HTR-8/SVneo (cell line): ENCODE data around the gene BAIAP2.

Source experiments
- DNase-seq: peaks from one replicate; pipeline ENCODE4 v3.0.0; 2011; ENCODE audit warnings: low spot score, mixed read lengths; ENCODE audit not compliant: insufficient read length
- FAIRE-seq: peaks from 2 replicates; lab custom pipeline; 2011; peaks lifted over from hg19 to GRCh38; lab: Jason Lieb, UNC

Gene BAIAP2

DNA sequence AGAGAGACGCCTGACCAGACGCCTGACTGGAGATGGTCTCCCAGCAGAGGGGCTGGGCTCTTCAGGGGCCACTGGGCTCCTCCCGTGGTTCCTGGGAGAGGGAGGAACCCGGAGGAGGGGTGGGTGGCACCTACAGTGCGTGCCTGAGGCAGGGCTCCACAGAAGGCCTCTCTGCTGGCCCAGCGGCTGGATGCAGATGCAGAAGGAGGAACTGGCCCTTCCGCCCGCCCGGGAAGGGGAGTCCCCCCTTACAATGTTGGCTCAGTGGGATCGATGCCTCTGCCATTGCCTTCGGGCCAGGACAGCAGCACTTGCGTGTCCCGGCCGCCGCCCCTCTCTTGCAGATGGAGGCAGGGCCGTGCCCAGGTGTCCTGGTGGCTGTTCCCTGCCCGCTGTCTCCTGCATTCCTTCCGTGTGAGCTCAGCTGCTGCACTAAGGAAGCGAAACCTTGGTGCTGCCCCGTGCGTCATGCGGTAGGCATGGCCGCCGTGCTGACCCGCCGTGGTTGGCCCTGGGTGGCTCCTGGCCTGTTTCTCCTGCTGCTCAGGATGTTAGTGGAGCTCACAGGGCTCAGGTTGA lies 15.1 kb downstream of the BAIAP2 start:
- DNase-seq (peak; percentile 70), FAIRE-seq (peak; percentile 96)

DNA sequence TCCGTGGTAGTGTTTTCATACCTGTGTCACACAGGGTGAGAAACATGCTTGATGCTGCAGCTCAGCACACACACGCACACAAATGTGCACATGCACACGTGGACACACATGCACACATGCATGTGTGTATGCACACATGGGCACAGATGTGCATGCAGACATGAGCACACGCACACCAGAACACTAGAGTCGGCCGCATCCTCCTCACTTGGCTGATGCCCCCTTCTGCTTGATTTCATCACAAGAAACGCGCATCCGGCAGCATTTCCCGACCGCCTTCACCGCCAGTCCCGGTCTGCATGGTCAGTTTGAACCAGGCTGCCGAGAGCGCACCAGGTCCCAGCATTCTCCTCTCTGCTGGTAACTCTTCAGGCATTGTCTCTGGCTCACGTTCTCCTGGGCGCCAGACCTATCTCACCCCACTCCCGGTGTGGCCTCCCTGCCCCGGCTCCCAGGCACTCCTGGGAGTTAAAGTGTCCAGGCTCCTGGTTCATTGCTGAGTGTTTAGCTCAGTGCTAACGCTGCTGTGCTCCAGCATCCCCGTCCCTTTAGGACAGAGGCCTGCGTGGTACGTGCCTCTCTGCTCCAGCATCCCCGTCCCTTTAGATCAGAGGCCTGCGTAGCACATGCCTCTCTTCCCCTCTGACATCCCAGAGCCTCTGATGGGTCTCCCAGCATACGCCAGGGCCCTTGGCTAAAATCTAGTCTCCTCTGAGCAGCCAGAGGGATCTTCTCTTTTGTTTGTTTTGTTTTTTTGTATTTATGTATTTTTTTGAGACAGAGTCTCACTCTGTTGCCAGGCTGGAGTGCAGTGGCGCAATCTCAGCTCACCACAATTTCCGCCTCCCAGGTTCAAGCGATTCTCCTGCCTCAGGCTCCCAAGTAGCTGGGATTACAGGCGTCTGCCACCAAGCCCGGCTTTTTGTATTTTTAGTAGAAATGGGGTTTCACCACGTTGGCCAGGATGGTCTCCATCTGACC lies 16.0 kb downstream of the BAIAP2 start:
- DNase-seq (no peak), FAIRE-seq (no peak)

DNA sequence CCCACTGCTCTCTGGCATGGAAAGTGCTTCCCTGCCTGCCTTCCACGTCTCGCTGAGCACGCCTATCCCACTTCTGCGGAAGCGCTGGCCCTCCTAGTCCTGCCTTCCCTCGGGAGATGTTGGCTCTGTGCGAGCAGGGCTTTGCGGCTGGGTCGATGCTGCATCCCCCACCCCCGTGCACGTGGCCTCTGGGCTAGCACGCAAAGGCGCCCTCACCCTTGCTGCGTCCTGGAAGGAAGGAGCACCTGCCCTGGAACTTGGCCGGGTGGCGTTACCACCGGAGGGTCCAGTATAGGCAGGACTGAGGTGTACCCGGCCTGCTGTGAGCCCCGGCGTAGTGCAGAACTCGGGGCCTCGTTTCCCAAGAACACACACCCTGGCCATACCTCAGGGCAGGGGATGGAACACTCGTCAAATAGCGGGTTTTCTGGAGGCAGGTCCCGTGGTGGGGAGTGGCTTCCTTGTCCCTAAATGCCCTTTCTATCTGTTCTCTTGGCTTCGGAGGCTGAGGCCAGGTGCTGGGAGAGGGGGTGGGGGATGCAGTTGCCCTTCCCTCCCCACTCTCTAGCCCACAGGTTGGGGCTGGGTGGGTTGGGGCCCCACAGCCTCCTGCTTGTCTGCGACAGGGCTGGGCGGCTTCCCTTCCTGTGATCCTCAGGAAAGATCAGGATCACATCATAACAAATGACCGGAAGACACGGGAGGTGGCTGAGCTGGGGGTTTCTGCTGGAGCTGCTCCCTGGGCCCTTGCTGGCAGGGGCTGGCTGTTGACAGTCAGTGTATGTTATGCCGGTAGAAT lies 17.4 kb downstream of the BAIAP2 start:
- DNase-seq: no peak
- no peak for FAIRE-seq

DNA sequence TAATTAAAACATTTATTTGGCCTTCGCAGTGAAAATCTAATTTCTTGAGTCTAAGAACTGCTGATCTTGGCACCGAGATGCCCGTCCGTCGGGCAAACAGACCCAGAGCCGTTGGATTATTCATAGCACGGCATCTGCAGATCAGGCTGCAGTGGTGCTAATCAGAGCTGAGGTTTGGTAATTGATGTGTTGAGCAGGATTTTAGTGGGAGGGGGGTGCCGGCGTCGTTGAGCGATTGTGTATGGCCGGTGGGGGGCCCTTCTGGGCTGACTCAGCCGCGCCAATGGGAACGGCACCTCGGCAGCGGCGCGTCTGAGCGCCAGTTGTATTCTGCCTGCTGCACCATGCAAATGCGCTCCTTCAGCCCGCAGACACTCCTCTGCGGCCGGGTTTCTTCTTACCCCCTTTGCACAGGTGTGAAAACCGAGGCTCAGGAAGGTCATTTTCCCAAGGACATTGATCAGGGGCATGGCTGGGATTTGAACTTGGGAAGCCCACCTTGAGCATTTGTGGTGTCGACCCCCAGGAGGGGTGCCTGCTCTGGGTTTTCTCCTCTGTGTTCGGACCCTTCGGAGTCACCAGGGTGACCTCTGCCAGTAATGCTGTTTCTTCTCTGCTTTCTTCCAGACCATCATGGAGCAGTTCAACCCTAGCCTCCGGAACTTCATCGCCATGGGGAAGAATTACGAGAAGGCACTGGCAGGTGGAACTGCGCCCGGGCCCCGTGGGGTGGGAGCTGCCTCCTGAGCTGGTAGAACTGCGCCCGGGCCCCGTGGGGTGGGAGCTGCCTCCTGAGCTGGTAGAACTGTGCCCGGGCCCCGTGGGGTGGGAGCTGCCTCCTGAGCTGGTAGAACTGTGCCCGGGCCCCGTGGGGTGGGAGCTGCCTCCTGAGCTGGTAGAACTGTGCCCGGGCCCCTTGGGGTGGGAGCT lies 18.4 kb downstream of the BAIAP2 start:
- no peak for FAIRE-seq
- DNase-seq: no peak

DNA sequence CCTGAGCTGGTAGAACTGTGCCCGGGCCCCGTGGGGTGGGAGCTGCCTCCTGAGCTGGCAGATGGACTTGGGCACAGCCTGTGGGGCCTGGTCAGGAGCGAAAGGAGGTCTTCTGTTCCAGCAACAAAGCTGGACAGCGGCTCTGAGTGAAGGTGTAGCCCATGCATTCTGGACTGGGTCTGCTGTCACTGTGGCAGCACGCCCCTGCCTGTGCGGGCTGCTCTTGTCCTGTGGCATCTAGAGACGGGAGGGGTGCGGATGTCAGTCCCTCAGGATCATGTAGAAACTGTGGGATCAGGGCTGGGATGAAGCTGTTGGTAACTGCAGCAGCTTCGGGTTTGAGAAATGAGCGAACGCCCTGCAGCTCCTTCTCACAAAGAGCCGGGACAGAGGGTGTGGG lies 19.4 kb downstream of the BAIAP2 start:
- no peak for FAIRE-seq
- no peak for DNase-seq

DNA sequence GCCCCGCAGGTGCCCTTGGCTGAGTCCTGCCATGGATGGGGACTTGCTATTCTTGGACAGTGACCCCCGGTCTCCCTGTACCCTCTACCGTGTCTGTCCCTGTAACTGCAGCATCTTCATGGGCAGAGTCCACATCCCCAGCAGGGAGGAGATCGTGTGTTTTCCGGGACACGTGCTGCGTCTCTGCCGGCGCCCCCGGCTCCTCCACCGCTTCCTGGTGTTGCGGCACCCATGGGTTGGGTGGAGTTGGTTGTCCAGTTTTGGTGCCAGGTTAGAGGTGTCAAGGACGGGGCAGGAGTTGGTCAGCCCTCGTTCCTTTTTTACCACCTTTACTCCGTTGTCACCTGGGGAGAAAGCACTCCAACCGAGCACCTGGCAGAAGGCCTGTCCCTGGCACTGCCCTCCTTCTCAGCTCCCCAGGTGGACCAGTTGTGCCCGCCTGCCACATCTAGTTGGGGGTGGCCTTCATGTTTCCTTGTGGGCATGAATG lies 20.0 kb downstream of the BAIAP2 start:
- no peak for DNase-seq
- no peak for FAIRE-seq

DNA sequence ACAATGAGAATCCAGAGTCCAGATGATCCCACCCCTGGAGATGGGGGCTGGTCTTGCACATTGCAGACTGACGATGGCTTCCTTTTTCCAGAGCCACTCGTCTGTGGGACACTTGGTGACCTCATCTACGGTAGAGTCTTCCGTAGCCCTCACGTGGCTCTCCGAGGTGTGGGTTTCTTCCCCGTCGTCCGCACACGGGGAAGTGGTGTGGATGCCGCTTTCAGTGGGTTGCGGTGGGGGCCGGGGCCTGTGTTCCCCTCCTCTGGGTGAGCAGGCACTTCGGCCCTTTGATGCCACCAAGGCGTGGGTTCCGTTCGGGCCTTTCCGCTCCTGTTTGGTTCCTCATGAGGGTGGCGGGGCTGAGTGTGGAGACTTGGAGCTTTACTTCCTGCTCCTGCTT lies 21.4 kb downstream of the BAIAP2 start:
- no peak for FAIRE-seq
- no peak for DNase-seq

DNA sequence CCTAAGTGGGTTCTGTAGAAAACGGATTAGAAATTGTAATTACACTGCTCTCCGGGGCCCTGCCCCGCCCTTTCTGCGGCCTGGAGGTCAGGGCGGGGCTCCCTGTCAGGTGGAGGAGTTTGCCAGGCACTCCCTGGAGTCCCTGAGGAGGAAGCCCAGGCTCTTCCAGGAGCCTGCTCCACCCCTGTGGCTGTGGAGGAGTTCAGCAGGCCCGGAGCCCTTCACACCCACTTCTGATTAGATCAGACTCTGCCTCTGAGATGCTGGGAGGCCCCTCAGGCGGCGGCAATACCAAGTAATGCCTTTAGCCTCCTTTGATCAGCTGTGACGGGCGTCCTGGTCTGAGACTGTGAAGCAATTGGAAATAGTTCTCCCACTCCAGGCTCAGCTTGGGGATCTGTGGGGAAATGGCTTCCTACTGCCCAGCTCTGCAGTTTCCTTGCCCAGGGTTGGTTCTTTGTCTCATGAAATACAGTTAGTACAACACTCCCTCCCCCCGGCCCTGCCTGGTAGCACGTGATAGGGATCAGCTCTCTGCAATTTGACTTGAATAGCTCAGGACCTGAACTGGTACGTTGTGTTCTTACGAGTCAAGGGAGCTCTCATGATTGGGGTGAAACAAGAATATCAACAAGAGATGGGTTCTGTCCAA lies 22.3 kb downstream of the BAIAP2 start:
- FAIRE-seq: no peak

DNA sequence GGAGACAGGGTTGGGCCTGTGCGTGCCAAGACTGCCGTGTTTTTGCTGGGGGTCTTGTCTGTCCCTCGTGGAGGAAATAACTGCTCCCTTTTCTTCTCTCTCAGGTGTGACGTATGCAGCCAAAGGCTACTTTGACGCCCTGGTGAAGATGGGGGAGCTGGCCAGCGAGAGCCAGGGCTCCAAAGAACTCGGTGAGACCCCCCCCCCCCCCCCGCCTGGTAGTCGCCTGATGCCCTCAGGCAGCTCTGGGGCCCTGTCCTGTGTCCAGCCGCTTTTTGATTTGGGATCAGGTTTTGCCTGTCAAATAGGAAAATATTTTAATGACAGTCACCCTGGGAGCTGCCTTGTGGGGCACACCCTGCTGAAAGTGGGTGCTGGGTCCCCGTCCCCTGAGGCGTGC lies 22.8 kb downstream of the BAIAP2 start:
- FAIRE-seq: no peak

More for the DNA sequence above, 22.3 kb downstream of the BAIAP2 start:
- no peak for DNase-seq

DNA sequence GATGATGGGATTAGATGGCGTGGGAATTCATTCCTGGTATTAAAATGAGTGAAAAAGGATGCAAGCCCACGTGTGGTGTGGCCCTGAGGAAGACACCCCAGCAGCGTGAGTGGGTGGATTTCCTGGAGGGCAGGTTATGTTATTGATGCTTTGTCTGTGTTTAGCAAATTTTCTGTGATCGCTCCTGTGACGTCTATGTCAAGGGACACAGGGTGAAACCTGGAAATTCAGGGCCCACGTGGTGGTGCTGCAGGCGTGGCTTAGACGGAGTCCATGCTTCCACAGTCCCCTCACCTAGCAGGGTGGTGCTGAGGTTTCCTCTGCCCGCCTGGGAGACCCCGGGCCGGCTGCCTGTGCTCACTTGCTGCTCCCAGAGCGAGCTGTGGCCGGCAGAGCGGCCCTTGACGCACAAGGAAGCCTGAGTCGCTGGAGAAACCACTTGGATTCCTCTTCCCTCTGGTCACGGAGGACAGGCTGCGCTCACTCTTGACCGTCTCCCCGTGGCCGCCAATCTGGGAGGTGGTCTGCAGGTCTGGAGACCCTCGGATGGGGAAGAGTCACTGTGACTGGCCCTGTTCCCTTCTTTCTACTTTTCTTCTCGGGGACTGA lies 23.4 kb downstream of the BAIAP2 start:
- no peak for DNase-seq
- no peak for FAIRE-seq

More for the DNA sequence above, 22.8 kb downstream of the BAIAP2 start:
- DNase-seq: no peak

DNA sequence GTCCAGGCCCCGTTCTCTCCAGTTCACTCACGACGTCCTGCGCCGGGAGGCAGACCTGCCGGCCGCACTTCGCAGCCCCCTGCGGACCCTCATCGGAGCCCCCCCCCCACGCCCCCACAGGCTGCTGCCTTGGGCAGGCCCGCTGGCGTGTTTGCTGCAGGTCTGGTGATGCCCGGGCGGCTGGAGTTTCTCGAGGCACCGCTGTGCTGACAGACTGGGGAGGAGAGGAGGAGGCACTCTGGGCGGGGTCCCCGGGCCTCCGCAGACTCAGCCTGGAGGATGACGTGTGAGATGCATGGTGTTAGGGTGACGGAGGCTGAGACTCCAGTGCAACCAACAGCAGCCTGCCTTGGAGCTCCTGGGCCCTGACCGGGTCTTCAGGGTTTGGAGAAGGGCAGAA lies 24.1 kb downstream of the BAIAP2 start:
- no peak for FAIRE-seq
- DNase-seq: no peak

DNA sequence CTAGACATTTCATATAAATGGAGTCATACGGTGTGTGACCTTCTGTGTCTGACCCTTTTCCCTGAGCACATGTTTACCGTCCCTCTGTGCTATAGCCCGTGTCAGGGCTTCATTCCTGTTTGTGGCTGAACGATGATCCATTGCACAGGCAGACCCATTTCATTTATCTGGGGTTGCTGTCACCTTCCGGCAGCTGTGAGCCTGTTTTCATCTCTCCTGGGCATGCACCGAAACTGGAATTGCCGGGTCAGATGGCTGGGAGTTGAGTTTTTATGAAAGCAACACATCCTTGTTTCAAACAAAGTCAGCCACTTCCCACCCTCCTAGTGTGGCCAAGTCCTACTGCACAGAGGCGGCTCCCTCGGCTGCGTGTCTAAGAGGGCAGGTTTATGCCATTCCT lies 25.5 kb downstream of the BAIAP2 start:
- DNase-seq (no peak), FAIRE-seq (no peak)

DNA sequence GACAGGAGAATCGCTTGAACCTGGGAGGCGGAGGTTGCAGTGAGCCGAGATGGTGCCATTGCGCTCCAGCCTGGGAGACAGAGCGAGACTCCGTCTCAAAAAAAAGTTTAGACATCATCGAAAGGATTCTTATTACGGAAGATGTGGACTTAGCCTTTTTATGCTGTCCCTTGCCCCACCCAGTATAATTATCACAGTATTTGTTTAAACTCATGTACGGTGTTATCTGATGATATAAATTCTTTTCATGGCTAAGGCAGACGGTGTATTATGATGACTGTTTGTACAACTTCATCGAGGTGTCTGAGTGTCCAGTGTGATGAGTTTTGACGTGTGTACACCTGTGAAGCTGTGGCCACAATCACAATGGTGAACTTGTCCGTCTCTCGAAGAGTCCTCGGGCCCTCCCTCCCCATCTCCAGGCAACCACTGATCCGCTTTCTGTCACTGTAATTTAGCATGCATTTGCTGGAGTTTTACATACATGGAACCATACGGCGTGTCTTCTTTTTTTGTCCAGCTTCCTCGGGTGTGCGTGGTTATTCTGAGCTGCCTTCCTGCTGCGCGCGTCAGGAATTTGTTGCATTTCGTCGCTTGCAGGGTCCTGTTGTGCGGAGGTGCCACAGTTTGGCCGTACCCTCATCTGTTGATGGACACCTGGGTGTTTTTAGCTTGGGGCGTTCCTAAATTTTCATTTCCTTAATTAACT lies 26.2 kb downstream of the BAIAP2 start:
- DNase-seq: no peak

DNA sequence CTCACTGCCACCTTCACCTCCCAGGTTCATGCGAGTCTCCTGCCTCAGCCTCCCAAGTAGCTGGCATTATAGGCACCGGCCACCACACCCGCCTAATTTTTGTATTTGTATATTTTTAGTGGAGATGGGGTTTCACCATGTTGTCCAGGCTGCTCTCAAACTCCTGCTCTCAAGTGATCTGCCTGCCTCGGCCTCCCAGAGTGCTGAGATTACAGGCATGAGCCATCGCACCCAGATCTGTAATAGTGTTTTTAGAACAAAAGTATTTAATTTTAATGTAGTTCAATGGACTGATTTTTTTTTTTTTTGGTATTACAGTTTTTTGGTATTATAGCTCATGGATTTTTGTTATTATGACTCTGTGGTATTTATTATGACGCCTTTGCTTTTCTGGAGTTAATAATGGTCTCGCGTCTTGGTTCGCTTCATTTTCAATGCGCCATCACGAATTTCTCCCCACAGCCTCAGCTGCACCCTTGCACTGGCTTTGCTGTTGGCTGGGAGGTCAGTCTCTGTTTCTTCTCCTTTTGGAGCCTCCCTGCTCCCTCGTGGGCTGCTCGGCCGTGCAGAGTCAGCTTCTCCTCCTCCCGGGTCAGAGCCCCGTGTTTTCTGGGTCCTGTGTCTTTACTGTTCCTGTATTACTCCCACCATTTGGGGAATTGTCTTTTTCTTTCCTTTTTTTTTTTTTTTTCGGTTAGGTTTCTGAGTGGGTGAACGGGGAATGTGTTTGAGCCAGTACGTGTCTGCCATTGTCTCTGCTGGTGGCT lies 27.2 kb downstream of the BAIAP2 start:
- DNase-seq (no peak), FAIRE-seq (no peak)

More for the DNA sequence above, 26.2 kb downstream of the BAIAP2 start:
- no peak for FAIRE-seq

DNA sequence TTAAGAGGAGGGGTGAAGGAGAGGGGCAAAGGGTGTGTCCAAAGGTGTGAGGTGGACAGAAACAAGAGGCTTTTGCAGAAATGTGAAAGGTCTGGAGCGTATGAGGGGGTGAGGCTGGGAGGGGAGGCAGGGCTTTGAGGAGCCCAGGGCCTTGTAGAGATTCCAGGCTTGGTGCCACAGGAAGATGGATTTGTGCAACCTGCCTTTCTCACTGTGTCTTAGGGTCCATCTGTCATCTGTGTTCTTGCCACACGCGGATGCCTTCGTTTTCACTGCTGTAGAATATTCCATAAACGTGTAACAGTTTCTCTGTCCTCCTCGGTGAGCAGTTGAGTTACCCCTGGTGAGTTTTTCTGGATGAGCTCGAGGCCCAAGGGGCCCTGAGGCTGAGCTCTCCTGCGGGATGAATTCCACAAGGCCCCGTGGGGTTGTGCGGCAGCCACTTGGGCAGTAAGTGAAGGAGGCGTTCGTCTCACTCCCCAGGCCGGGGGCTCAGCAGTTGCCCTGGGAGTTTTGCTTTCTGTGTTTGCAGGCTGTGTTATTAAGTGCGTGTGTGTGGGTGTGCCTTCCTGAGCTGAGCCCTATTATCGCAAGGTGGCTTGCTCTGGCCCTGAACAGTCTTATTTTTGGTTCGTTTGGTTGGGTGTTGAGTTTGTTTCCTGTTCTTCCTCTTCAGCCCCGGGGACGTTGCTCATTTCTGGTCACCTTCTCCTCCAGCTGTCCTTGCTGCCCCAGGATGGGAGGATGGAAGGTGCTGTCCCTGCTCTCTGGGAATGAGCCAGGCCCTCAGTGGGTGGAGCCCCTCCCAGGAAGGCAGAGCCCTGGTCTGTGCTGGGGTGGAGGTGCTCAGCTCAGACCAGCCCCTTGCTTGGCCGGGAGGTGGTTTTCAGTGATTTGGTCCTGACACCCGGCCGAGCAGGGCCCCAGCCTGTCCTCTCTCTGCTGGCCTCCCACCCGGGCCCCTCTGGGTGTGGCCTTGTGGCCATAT lies 28.4 kb downstream of the BAIAP2 start:
- DNase-seq (no peak), FAIRE-seq (no peak)
